ENCODE data around the gene NFATC1.
"Not testable (repeated sequence)": the region's sequence is repeated elsewhere in the genome, so short reads cannot be mapped to it uniquely, and the experiment has no call there.

NFATC1 gene

GRCh38 chr18:79374408-79375171, 21.1 kb upstream of the NFATC1 start:
- no peak overlapping the region for H3K4me3 ChIP-seq
- H3K27ac ChIP-seq, result no peak overlapping the region
- TF ChIP-seq CTCF (IDR thresholded peaks at IDR 0.05), result no peak
- no peak for DNase-seq (ENCODE audit: low spot score)

- no peak overlapping the region for H3K4me3 ChIP-seq
- DNase-seq (ENCODE audit: low spot score), result peak; percentile 40
- no peak overlapping the region for H3K27ac ChIP-seq
- TF ChIP-seq CTCF (IDR thresholded peaks at IDR 0.05), result no peak
These were observed 20.1 kb upstream of the NFATC1 start for GRCh38 chr18:79375441-79376154.

GRCh38 chr18:79376661-79377060, 19.1 kb upstream of the NFATC1 start:
- not testable (repeated sequence) for H3K4me3 ChIP-seq, H3K27ac ChIP-seq
- DNase-seq (ENCODE audit: low spot score), result peak; percentile 56

GRCh38 chr18:79377187-79377891, 18.4 kb upstream of the NFATC1 start:
- H3K27ac ChIP-seq, result no peak overlapping the region
- no peak for TF ChIP-seq CTCF (IDR thresholded peaks at IDR 0.05)
- DNase-seq (ENCODE audit: low spot score), result peak; percentile 65
- no peak overlapping the region for H3K4me3 ChIP-seq

- peak; percentile 99 for TF ChIP-seq CTCF (IDR thresholded peaks at IDR 0.05)
- H3K4me3 ChIP-seq, result no peak overlapping the region
- peak; percentile 82 for DNase-seq (ENCODE audit: low spot score)
- H3K27ac ChIP-seq, result no peak overlapping the region
These were observed 17.0 kb upstream of the NFATC1 start for GRCh38 chr18:79378536-79379250.

GRCh38 chr18:79379251-79379905, 16.4 kb upstream of the NFATC1 start:
- Histone ChIP-seq H3K27ac (no peak overlapping the region), H3K4me3 (no peak overlapping the region)
- peak; percentile 21 for TF ChIP-seq CTCF (IDR thresholded peaks at IDR 0.05)
- no peak for DNase-seq (ENCODE audit: low spot score)

Data from coronary artery (tissue), 2 donors.